HEK293T (cell line): ENCODE measurements around the gene ART5.

Experiments
- ARNT ChIP-seq: fragments of 450-650 bp; IDR thresholded peaks from 2 replicates; pipeline ENCODE4 v1.6.1; 2017; ENCODE audit warnings: mild to moderate bottlenecking
- CTBP1 ChIP-seq: fragments of 450-650 bp; IDR thresholded peaks from 2 replicates; pipeline ENCODE4 v1.6.1; 2016; ENCODE audit warnings: borderline replicate concordance
- FOXA1 ChIP-seq: fragments of 450-650 bp; IDR thresholded peaks from 2 replicates; pipeline ENCODE4 v1.6.1; 2016; ENCODE audit warnings: mild to moderate bottlenecking
- FOXM1 ChIP-seq: fragments of 450-650 bp; IDR thresholded peaks from 2 replicates; pipeline ENCODE4 v1.6.1; 2017; ENCODE audit warnings: mild to moderate bottlenecking, borderline replicate concordance
- PKNOX1 ChIP-seq: fragments of 450-650 bp; IDR thresholded peaks from 2 replicates; pipeline ENCODE4 v1.6.1; 2016
- SUZ12 ChIP-seq: fragments of 450-650 bp; IDR thresholded peaks from 2 replicates; pipeline ENCODE4 v1.6.1; 2016; ENCODE audit warnings: mild to moderate bottlenecking
- TARDBP ChIP-seq: fragments of 450-650 bp; IDR thresholded peaks from 2 replicates; pipeline ENCODE4 v1.6.1; 2016
- ZNF384 ChIP-seq: fragments of 450-650 bp; IDR thresholded peaks from 2 replicates; pipeline ENCODE4 v1.6.1; 2016

- TF ChIP-seq TARDBP (no peak), SUZ12 (no peak), ZNF384 (no peak), ARNT (no peak), CTBP1 (no peak), FOXA1 (no peak), FOXM1 (no peak), PKNOX1 (no peak)
Measured at GRCh38 chr11:3632070-3632660, 9.6 kb downstream of the ART5 start.
